Cardiac fibroblast (primary cell): ENCODE data around the gene GFRA1.

Experiments used
- DNase-seq, 2 donors: peaks; one replicate each; pipeline versions ENCODE4 v3.0.0 to v3.0.0-alpha.2; 2010; ENCODE audit warnings: low read depth in 2 of 2
- H3K4me3 ChIP-seq, 2 donors: replicated peaks in 1 of 2; 1 replicate in 1 of 2; 2 replicates in 1 of 2; pipeline ENCODE4 v1.5.1; 2011; ENCODE audit warnings: low read depth in 2 of 2, low read length in 2 of 2, mild to moderate bottlenecking in 2 of 2, moderate library complexity in 1 of 2
- CTCF ChIP-seq: IDR thresholded peaks from one replicate; pipeline ENCODE4 v1.5.1; 2011; ENCODE audit warnings: low read depth, mild to moderate bottlenecking, low read length, inconsistent platforms

The GFRA1 gene

GRCh38 chr10:116255886-116256751 is 16.9 kb downstream of the GFRA1 start:
- DNase-seq, result no peak
- no peak for TF ChIP-seq CTCF
- no peak overlapping the region for H3K4me3 ChIP-seq

GRCh38 chr10:116254422-116255155 is 18.4 kb downstream of the GFRA1 start:
- DNase-seq, result no peak
- H3K4me3 ChIP-seq, result no peak overlapping the region
- TF ChIP-seq CTCF, result no peak

GRCh38 chr10:116253716-116254115 is 19.3 kb downstream of the GFRA1 start:
- H3K4me3 ChIP-seq, result no peak overlapping the region
- no peak for DNase-seq
- no peak for TF ChIP-seq CTCF

GRCh38 chr10:116251602-116252395 is 21.2 kb downstream of the GFRA1 start:
- TF ChIP-seq CTCF, result no peak
- no peak overlapping the region for H3K4me3 ChIP-seq
- no peak for DNase-seq

- H3K4me3 ChIP-seq, result no peak overlapping the region
- no peak for TF ChIP-seq CTCF
- no peak for DNase-seq
Measured at GRCh38 chr10:116247691-116248090, 25.3 kb downstream of the GFRA1 start.

- H3K4me3 ChIP-seq, result no peak overlapping the region
- no peak for TF ChIP-seq CTCF
- no peak for DNase-seq
Measured at GRCh38 chr10:116246263-116246662, 26.7 kb downstream of the GFRA1 start.
